Common myeloid progenitor, CD34-positive (primary cell): ENCODE results near the gene TRPC6.

ENCODE experiments used
- CTCF ChIA-PET: fragments of 350-600 bp; sonication (Branson Sonifier 250); formaldehyde crosslinking; loops from one replicate; lab custom pipeline; 2021; ENCODE audit warnings: antibody characterized with exemption; lab: Charles Lee
- POLR2A ChIA-PET: fragments of 350-600 bp; sonication (Branson Sonifier 250); formaldehyde crosslinking; loops from one replicate; lab custom pipeline; 2021; ENCODE audit warnings: antibody characterized with exemption; lab: Charles Lee
- DNase-seq, 3 donors: peaks; one replicate each; pipeline versions ENCODE4 v3.0.0 to v3.0.0-alpha.2; 2013
- H3K27ac ChIP-seq, 2 experiments: 1 replicate in 1 of 2; 2 replicates in 1 of 2; pipeline ENCODE4 v1.7.0; 2013; ENCODE audit warnings: inconsistent platforms in 2 of 2, low read length in 2 of 2, mild to moderate bottlenecking in 2 of 2, low read depth in 1 of 2, moderate library complexity in 1 of 2; ENCODE audit not compliant: severe bottlenecking in 2 of 2, insufficient read depth in 1 of 2, poor library complexity in 1 of 2
- H3K27me3 ChIP-seq, 5 experiments: replicated peaks in 2 of 5; 1 replicate in 3 of 5; 2 replicates in 2 of 5; pipeline versions ENCODE4 v1.6.1 to v1.7.0; 2013; ENCODE audit warnings: low read length in 4 of 5, mild to moderate bottlenecking in 2 of 5, moderate library complexity in 2 of 5, inconsistent platforms in 1 of 5; ENCODE audit not compliant: insufficient read depth in 5 of 5, control insufficient read depth in 4 of 5
- H3K36me3 ChIP-seq, 4 experiments: 1 replicate in 2 of 4; 2 replicates in 2 of 4; pipeline versions ENCODE4 v1.6.1 to v1.7.0; 2013; ENCODE audit warnings: low read length in 3 of 4, control low read depth in 1 of 4, mild to moderate bottlenecking in 1 of 4; ENCODE audit not compliant: control insufficient read depth in 4 of 4, insufficient read depth in 4 of 4
- H3K4me1 ChIP-seq, 4 experiments: 1 replicate in 3 of 4; 2 replicates in 1 of 4; pipeline versions ENCODE4 v1.6.1 to v1.7.1; 2013; ENCODE audit warnings: low read length in 3 of 4, mild to moderate bottlenecking in 3 of 4, control low read depth in 1 of 4, inconsistent platforms in 1 of 4, moderate library complexity in 1 of 4; ENCODE audit not compliant: control insufficient read depth in 4 of 4, insufficient read depth in 4 of 4; ENCODE audit errors: control extremely low read depth in 1 of 4
- H3K4me3 ChIP-seq, 7 experiments: 1 replicate in 4 of 7; 2 replicates in 3 of 7; pipeline versions ENCODE4 v1.5.1 to v1.7.0; 2013; ENCODE audit warnings: mild to moderate bottlenecking in 7 of 7, low read length in 6 of 7, moderate library complexity in 6 of 7, inconsistent platforms in 2 of 7, low read depth in 2 of 7, control low read depth in 1 of 7; ENCODE audit not compliant: insufficient read depth in 4 of 7, control insufficient read depth in 1 of 7; ENCODE audit errors: extremely low read depth in 1 of 7
- H3K9me3 ChIP-seq, 5 experiments: 1 replicate in 4 of 5; 2 replicates in 1 of 5; pipeline versions ENCODE4 v1.6.1 to v1.7.1; 2013; ENCODE audit warnings: low read length in 4 of 5, mild to moderate bottlenecking in 2 of 5, inconsistent platforms in 1 of 5, low read depth in 1 of 5, moderate library complexity in 1 of 5; ENCODE audit not compliant: control insufficient read depth in 4 of 5, insufficient read depth in 2 of 5; ENCODE audit errors: control extremely low read depth in 1 of 5
- WGBS: methylation state at CpG from one replicate; pipeline ENCODE4 v1.1.5; 2013; ENCODE audit not compliant: insufficient coverage; 5-methylcytosine and 5-hydroxymethylcytosine counted together

The TRPC6 gene

GRCh38 chr11:101459020-101459419 is 124.8 kb downstream of the TRPC6 start:
- Histone ChIP-seq H3K4me3 (no peak overlapping the region), H3K9me3 (no peaks in the 10 kb centered on the region), H3K27ac (no peak overlapping the region), H3K4me1 (no peaks in the 10 kb centered on the region), H3K27me3 (no peaks in the 10 kb centered on the region), H3K36me3 (no peaks in the 10 kb centered on the region)
- POLR2A ChIA-PET, result no interaction called here
- 83% methylated on average over 2 of the region's 5 CpGs for WGBS
- no peak for DNase-seq
- CTCF ChIA-PET, result interaction anchor here (1.5 to 4.6 kb wide), 3 partner anchors 20 to 392 kb away, joined by 5 to 46 read pairs (median 5); no protein-coding TSS in a partner anchor

GRCh38 chr11:101458161-101458560 is 125.6 kb downstream of the TRPC6 start:
- Histone ChIP-seq H3K4me1 (no peaks in the 10 kb centered on the region), H3K4me3 (no peak overlapping the region), H3K9me3 (no peaks in the 10 kb centered on the region), H3K27ac (no peak overlapping the region), H3K27me3 (no peaks in the 10 kb centered on the region), H3K36me3 (no peaks in the 10 kb centered on the region)
- DNase-seq, result no peak
- WGBS, result 94% methylated on average over 3 of the region's 3 CpGs
- ChIA-PET CTCF (interaction anchor here (1.0 to 4.6 kb wide), 8 partner anchors 11 to 555 kb away, joined by 3 to 46 read pairs (median 5); no protein-coding TSS in a partner anchor), POLR2A (no interaction called here)

DNA sequence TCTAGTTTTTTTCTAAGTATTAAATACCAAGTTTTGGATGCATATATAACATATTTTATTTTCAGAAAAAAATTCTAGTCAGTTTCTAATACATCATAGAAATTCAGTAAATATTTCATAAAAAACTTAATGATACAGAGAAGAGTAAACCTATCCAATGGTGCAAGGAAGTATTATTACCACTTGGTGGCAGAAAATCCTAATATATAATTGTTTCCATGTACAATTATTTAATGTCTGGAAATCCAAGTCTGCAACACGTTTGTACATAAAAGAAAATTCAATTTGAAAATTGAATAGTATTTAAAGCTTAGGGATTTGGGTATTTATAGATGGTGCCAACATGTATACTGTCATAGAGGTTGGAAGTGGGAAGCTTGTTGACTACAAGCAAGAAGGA is 127.0 kb downstream of the TRPC6 start:
- no peaks in the 10 kb centered on the region for H3K4me1 ChIP-seq

GRCh38 chr11:101453682-101454081 is 130.1 kb downstream of the TRPC6 start:
- H3K9me3 ChIP-seq, result no peaks in the 10 kb centered on the region
- no CpG with 5 or more reads among the region's 2 CpGs for WGBS
- ChIA-PET POLR2A (no interaction called here), CTCF (no interaction called here)
- DNase-seq, result no peak
- no peak overlapping the region for H3K27ac ChIP-seq
- no peaks in the 10 kb centered on the region for H3K36me3 ChIP-seq
- H3K27me3 ChIP-seq, result no peaks in the 10 kb centered on the region
- H3K4me3 ChIP-seq, result no peak overlapping the region
- H3K4me1 ChIP-seq, result no peaks in the 10 kb centered on the region

More for the DNA sequence above, 127.0 kb downstream of the TRPC6 start:
- POLR2A ChIA-PET, result no interaction called here
- H3K9me3 ChIP-seq, result no peaks in the 10 kb centered on the region
- peak in 2 of 3 donors; percentile 35 to 38 for DNase-seq
- no peak overlapping the region for H3K4me3 ChIP-seq
- H3K27me3 ChIP-seq, result no peaks in the 10 kb centered on the region
- H3K27ac ChIP-seq, result no peak overlapping the region
- no peaks in the 10 kb centered on the region for H3K36me3 ChIP-seq
- 0% methylated on average over 1 of the region's 1 CpG for WGBS
- CTCF ChIA-PET, result interaction anchor here (0.7 to 4.6 kb wide), 10 partner anchors 9 to 556 kb away, joined by 3 to 46 read pairs (median 4); no protein-coding TSS in a partner anchor

DNA sequence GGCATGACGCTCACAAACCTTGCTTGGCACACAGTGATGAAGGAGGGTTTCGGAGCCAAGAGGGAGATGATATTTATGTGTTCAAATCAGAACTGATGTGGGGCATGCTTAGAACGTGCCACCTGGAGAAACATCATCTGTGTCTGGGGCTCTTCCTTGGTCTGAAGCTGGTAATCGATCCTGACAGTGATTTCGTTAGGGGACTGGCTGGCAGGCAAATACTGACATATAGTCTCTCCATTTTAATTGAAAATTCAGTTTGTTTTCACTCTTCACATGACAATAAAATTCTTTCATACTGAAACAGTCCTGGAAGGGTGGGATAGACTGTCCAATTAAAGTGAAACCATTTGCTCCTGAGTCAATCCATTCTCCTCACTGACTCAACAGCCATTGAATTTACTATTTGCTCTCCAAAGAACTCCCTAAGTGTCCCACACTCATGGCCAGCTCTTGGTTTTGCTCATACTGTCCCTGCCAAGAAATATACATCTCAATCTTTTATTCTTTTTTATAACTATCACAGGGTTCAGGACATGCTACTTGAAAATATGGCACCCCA is 134.8 kb downstream of the TRPC6 start:
- WGBS, result 94% methylated on average over 3 of the region's 5 CpGs
- DNase-seq, result no peak
- H3K27ac ChIP-seq, result no peak overlapping the region
- no peaks in the 10 kb centered on the region for H3K27me3 ChIP-seq
- POLR2A ChIA-PET, result no interaction called here
- no peak overlapping the region for H3K4me3 ChIP-seq
- H3K4me1 ChIP-seq, result peaks cover 0 to 3% (median 0%) of the 10 kb centered on the region in 4 experiments
- H3K9me3 ChIP-seq, result no peaks in the 10 kb centered on the region
- CTCF ChIA-PET, result no interaction called here
- H3K36me3 ChIP-seq, result no peaks in the 10 kb centered on the region

GRCh38 chr11:101446726-101447125 is 137.1 kb downstream of the TRPC6 start:
- no peaks in the 10 kb centered on the region for H3K27me3 ChIP-seq
- no peak for DNase-seq

GRCh38 chr11:101446238-101446637 is 137.6 kb downstream of the TRPC6 start:
- Histone ChIP-seq H3K27ac (no peak overlapping the region), H3K36me3 (no peaks in the 10 kb centered on the region), H3K9me3 (no peaks in the 10 kb centered on the region), H3K4me1 (peaks cover 0 to 3% (median 0%) of the 10 kb centered on the region in 4 experiments), H3K27me3 (no peaks in the 10 kb centered on the region), H3K4me3 (no peak overlapping the region)
- DNase-seq, result no peak
- no CpG with 5 or more reads among the region's 1 CpG for WGBS
- ChIA-PET POLR2A (no interaction called here), CTCF (interaction anchor here (1.9 kb wide), 1 partner anchor 12 kb away, joined by 6 read pairs; no protein-coding TSS in a partner anchor)

More at GRCh38 chr11:101446726-101447125, 137.1 kb downstream of the TRPC6 start:
- Histone ChIP-seq H3K27ac (no peak overlapping the region), H3K4me1 (peaks cover 0 to 3% (median 0%) of the 10 kb centered on the region in 4 experiments), H3K9me3 (no peaks in the 10 kb centered on the region), H3K36me3 (no peaks in the 10 kb centered on the region), H3K4me3 (no peak overlapping the region)
- CTCF ChIA-PET, result interaction anchor here (1.9 kb wide), 1 partner anchor 11 kb away, joined by 6 read pairs; no protein-coding TSS in a partner anchor
- POLR2A ChIA-PET, result no interaction called here
